HepG2 (cell line): ENCODE data around the gene SEC14L1. TPM values are rescaled to one million over a fixed set of nuclear protein-coding genes. Genes with fewer than 3 reads are reported as not detected.
A peak's percentile ranks its signal among the peaks of the same experiment; 100 is the strongest.

Experiments
- ATM ChIP-seq: fragments of 450-650 bp; IDR thresholded peaks from 2 replicates; pipeline ENCODE4 v1.7.1; 2017; ENCODE audit warnings: mild to moderate bottlenecking, borderline replicate concordance
- BCL6 ChIP-seq: IDR thresholded peaks from 2 replicates; pipeline ENCODE4 v1.6.1; 2016; ENCODE audit warnings: missing genetic modification reagents, missing compliant biosample characterization
- CREB1 ChIP-seq, 2 experiments: fragments of 450-650 bp in 1 of 2; IDR thresholded peaks; 2 replicates each; pipeline ENCODE4 v1.6.1; 2016 to 2017; ENCODE audit warnings: control low read depth in 1 of 2, mild to moderate bottlenecking in 1 of 2, missing compliant biosample characterization in 1 of 2, missing genetic modification characterization in 1 of 2
- ETV6 ChIP-seq: sonication (generic); formaldehyde crosslinking; conservative IDR thresholded peaks from 2 replicates; pipeline ENCODE4 v1.4.0; 2020; ENCODE audit warnings: missing genetic modification reagents
- HHEX ChIP-seq: IDR thresholded peaks from 2 replicates; pipeline ENCODE4 v1.6.1; 2016; ENCODE audit warnings: control low read depth
- HIVEP1 ChIP-seq: sonication (generic); formaldehyde crosslinking; IDR thresholded peaks from 2 replicates; pipeline ENCODE4 v1.4.0; 2020; ENCODE audit warnings: mild to moderate bottlenecking, missing genetic modification reagents
- IRX3 ChIP-seq: sonication (generic); formaldehyde crosslinking; IDR thresholded peaks from 2 replicates; pipeline ENCODE4 v1.8.1; 2023; ENCODE audit warnings: mild to moderate bottlenecking, low read depth, missing genetic modification reagents, borderline replicate concordance
- KMT2B ChIP-seq: IDR thresholded peaks from 2 replicates; pipeline ENCODE4 v1.6.1; 2016; ENCODE audit warnings: missing genetic modification reagents, missing compliant biosample characterization
- PHF8 ChIP-seq: sonication (generic); formaldehyde crosslinking; IDR thresholded peaks from 2 replicates; pipeline ENCODE4 v1.5.0; 2020; ENCODE audit warnings: missing genetic modification reagents
- RBM39 ChIP-seq: fragments of 200-400 bp; formaldehyde crosslinking; IDR thresholded peaks from one replicate; pipeline ENCODE4 v1.6.1; 2018; ENCODE audit warnings: antibody characterized with exemption, mild to moderate bottlenecking, low read depth, low read length; ENCODE audit not compliant: poor library complexity, severe bottlenecking
- SATB2 ChIP-seq: sonication (generic); formaldehyde crosslinking; IDR thresholded peaks from 2 replicates; pipeline ENCODE4 v1.5.0; 2020; ENCODE audit warnings: missing genetic modification reagents
- ZBTB21 ChIP-seq: sonication (generic); formaldehyde crosslinking; IDR thresholded peaks from 2 replicates; pipeline ENCODE4 v1.4.0; 2020; ENCODE audit warnings: missing genetic modification reagents
- ZMYM3 ChIP-seq: sonication (generic); formaldehyde crosslinking; IDR thresholded peaks from 2 replicates; pipeline ENCODE4 v1.5.1; 2020; ENCODE audit warnings: mild to moderate bottlenecking, missing genetic modification reagents
- ZNF138 ChIP-seq: sonication (generic); formaldehyde crosslinking; IDR thresholded peaks from 2 replicates; pipeline ENCODE4 v1.5.0; 2020; ENCODE audit warnings: mild to moderate bottlenecking, low read depth, missing genetic modification reagents
- ZNF180 ChIP-seq: sonication (generic); formaldehyde crosslinking; IDR thresholded peaks from 2 replicates; pipeline ENCODE4 v1.4.0; 2020; ENCODE audit warnings: low read depth, missing genetic modification reagents, borderline replicate concordance
- ZNF24 ChIP-seq: fragments of 450-650 bp; IDR thresholded peaks from 2 replicates; pipeline ENCODE4 v1.6.1; 2017; ENCODE audit warnings: antibody characterized with exemption, mild to moderate bottlenecking
- ZNF446 ChIP-seq: sonication (generic); formaldehyde crosslinking; IDR thresholded peaks from 2 replicates; pipeline ENCODE4 v1.5.0; 2020; ENCODE audit warnings: mild to moderate bottlenecking, missing genetic modification reagents
- ZNF569 ChIP-seq: sonication (generic); formaldehyde crosslinking; IDR thresholded peaks from 2 replicates; pipeline ENCODE4 v1.5.0; 2020; ENCODE audit warnings: mild to moderate bottlenecking, missing genetic modification reagents, moderate library complexity, borderline replicate concordance
- ZNF766 ChIP-seq: sonication (generic); formaldehyde crosslinking; IDR thresholded peaks from 2 replicates; pipeline ENCODE4 v1.5.0; 2020; ENCODE audit warnings: missing genetic modification reagents, borderline replicate concordance
- polyA plus RNA-seq, 8 experiments: library from polyadenylated mRNA; depleted of rRNA in 3 of 8; stranded (reverse) in 7 of 8; unstranded in 1 of 8; fragments of >200 nt; fragmentation: Illumina TruSeq in 4 of 8; extraction: Trizol in 4 of 8; gene quantifications; 2 replicates each; pipeline versions ENCODE4 v1.2.1 to v1.2.3, GENCODE V29; 2011 to 2016; ENCODE audit warnings: low read depth in 4 of 8, missing spikeins in 1 of 8, mixed read lengths in 1 of 8; ENCODE audit not compliant: insufficient read depth in 1 of 8
- total RNA-seq, 5 experiments: library from RNA; depleted of rRNA; stranded (reverse); fragments of >200 nt; fragmentation: Illumina TruSeq; extraction: Trizol; gene quantifications; 2 replicates each; pipeline ENCODE4 v1.2.3, GENCODE V29; 2016; ENCODE audit warnings: low read depth in 1 of 5
- TF ChIP-seq, protein P1 (sequence below): sonication (generic); formaldehyde crosslinking; IDR thresholded peaks from 2 replicates; pipeline ENCODE4 v1.4.0; 2020; ENCODE audit warnings: missing genetic modification reagents
- TF ChIP-seq, protein P2 (sequence below): sonication (generic); formaldehyde crosslinking; IDR thresholded peaks from 2 replicates; pipeline ENCODE4 v1.4.0; 2020; ENCODE audit warnings: missing genetic modification reagents, mild to moderate bottlenecking, borderline replicate concordance
- TF ChIP-seq, protein P3 (sequence below): sonication (generic); formaldehyde crosslinking; IDR thresholded peaks from 2 replicates; pipeline ENCODE4 v1.8.0; 2022; ENCODE audit warnings: mild to moderate bottlenecking, missing genetic modification reagents, borderline replicate concordance

SEC14L1 gene
- total and polyA plus RNA-seq, 2 of the 13 experiments (the other 11 are each of a cell fraction or from before 2014, with no cell fraction given): 26.3 to 43.9 TPM

DNA sequence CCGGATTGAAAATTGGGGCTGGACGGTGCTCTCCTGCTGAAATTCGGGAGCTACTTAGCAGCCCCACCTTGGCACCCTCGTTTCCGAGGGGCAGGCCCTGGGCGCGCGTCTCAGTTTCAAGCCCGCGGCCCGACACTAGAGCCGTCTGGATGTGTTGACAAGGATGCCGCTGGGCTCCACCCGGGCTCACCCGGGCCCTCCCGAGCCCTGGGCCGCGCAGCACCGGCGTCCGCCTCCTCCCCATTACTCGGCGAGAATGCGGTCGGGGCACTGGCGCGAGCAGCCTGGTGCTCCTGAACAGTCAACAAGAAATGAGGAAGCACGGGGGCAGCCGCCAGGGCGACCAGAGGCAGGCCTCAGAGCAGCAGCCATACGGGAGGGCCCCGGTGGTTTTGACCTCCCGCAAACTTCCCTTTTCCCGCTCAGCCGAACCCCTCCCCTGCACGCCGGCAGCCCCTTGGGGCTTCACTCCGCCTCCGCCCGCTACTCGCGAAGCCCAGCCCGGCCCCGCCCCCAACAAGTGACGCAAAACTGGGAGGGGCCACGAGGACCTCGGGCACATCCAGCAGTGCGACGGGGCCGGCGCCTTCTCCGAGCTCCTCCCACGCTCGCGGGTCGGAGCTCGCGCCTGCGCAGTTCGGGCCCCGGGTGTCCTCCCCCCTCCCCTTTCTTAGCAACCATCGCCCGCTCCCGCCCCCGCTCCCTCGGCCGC lies 447 bp upstream of the SEC14L1 start (continued):
- TF ChIP-seq ZNF766 (peak; percentile 61; the same call in 1 of the 2 replicates), SATB2 (CRISPR knock-in tag) (no peak), ZNF569 (CRISPR knock-in tag) (no peak), ZNF138 (CRISPR knock-in tag) (peak; percentile 28; the same call in 1 of the 2 replicates), IRX3 (CRISPR knock-in tag) (peak; percentile 70; the same call in 1 of the 2 replicates), ZBTB21 (CRISPR knock-in tag) (no peak), ZNF446 (CRISPR knock-in tag) (peak; percentile 91), ZNF180 (CRISPR knock-in tag) (no peak), PHF8 (CRISPR knock-in tag) (peak; percentile 92), HIVEP1 (CRISPR knock-in tag) (peak; percentile 72; the same call in 1 of the 2 replicates), ETV6 (CRISPR knock-in tag) (peak; percentile 94), ATM (no peak), RBM39 (peak; percentile 88), CREB1 (IDR thresholded peaks at IDR 0.05) (peak; percentile 83), CREB1 (CRISPR knock-in tag; IDR thresholded peaks at IDR 0.05) (peak; percentile 79), ZMYM3 (CRISPR knock-in tag) (peak; percentile 64), HHEX (CRISPR knock-in tag) (no peak), BCL6 (CRISPR knock-in tag) (peak; percentile 62), ZNF24 (no peak), KMT2B (CRISPR knock-in tag) (peak; percentile 87)
- TF ChIP-seq, protein P1, sequence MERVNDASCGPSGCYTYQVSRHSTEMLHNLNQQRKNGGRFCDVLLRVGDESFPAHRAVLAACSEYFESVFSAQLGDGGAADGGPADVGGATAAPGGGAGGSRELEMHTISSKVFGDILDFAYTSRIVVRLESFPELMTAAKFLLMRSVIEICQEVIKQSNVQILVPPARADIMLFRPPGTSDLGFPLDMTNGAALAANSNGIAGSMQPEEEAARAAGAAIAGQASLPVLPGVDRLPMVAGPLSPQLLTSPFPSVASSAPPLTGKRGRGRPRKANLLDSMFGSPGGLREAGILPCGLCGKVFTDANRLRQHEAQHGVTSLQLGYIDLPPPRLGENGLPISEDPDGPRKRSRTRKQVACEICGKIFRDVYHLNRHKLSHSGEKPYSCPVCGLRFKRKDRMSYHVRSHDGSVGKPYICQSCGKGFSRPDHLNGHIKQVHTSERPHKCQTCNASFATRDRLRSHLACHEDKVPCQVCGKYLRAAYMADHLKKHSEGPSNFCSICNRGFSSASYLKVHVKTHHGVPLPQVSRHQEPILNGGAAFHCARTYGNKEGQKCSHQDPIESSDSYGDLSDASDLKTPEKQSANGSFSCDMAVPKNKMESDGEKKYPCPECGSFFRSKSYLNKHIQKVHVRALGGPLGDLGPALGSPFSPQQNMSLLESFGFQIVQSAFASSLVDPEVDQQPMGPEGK (CRISPR knock-in tag): peak; percentile 92
- TF ChIP-seq, protein P2, sequence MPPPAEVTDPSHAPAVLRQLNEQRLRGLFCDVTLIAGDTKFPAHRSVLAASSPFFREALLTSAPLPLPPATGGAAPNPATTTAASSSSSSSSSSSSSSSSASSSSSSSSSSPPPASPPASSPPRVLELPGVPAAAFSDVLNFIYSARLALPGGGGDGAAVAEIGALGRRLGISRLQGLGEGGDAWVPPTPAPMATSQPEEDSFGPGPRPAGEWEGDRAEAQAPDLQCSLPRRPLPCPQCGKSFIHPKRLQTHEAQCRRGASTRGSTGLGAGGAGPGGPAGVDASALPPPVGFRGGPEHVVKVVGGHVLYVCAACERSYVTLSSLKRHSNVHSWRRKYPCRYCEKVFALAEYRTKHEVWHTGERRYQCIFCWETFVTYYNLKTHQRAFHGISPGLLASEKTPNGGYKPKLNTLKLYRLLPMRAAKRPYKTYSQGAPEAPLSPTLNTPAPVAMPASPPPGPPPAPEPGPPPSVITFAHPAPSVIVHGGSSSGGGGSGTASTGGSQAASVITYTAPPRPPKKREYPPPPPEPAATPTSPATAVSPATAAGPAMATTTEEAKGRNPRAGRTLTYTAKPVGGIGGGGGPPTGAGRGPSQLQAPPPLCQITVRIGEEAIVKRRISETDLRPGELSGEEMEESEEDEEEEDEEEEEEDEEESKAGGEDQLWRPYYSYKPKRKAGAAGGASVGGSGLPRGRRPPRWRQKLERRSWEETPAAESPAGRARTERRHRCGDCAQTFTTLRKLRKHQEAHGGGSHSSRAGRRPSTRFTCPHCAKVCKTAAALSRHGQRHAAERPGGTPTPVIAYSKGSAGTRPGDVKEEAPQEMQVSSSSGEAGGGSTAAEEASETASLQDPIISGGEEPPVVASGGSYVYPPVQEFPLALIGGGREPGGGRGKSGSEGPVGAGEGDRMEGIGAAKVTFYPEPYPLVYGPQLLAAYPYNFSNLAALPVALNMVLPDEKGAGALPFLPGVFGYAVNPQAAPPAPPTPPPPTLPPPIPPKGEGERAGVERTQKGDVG (CRISPR knock-in tag): no peak
- TF ChIP-seq, protein P3, sequence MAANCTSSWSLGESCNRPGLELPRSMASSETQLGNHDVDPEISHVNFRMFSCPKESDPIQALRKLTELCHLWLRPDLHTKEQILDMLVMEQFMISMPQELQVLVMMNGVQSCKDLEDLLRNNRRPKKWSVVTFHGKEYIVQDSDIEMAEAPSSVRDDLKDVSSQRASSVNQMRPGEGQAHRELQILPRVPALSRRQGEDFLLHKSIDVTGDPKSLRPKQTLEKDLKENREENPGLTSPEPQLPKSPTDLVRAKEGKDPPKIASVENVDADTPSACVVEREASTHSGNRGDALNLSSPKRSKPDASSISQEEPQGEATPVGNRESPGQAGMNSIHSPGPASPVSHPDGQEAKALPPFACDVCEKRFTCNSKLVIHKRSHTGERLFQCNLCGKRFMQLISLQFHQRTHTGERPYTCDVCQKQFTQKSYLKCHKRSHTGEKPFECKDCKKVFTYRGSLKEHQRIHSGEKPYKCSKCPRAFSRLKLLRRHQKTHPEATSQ (CRISPR knock-in tag): peak; percentile 57; the same call in 1 of the 2 replicates
